Putamen (tissue), 1 donor: Measurements from ENCODE around the gene PPP1R13B.

Experiments used
- DNase-seq: peaks from one replicate; pipeline ENCODE4 v3.0.0-alpha.2; 2016; ENCODE audit warnings: low spot score

PPP1R13B gene

GRCh38 chr14:103880348-103881267 is 33.2 kb upstream of the PPP1R13B start:
- DNase-seq, result no peak

- DNase-seq, result no peak
Measured at GRCh38 chr14:103879570-103880347, 32.4 kb upstream of the PPP1R13B start.

- DNase-seq, result no peak
Measured at GRCh38 chr14:103879118-103879569, 31.8 kb upstream of the PPP1R13B start.

GRCh38 chr14:103878180-103878579 is 30.8 kb upstream of the PPP1R13B start:
- DNase-seq, result no peak

- no peak for DNase-seq
Measured at GRCh38 chr14:103875010-103875409, 27.6 kb upstream of the PPP1R13B start.

GRCh38 chr14:103872481-103873113 is 25.2 kb upstream of the PPP1R13B start:
- no peak for DNase-seq

- no peak for DNase-seq
Measured at GRCh38 chr14:103871596-103872480, 24.5 kb upstream of the PPP1R13B start.

- no peak for DNase-seq
Measured at GRCh38 chr14:103870891-103871595, 23.7 kb upstream of the PPP1R13B start.

GRCh38 chr14:103870144-103870876 is 22.9 kb upstream of the PPP1R13B start:
- DNase-seq, result no peak

GRCh38 chr14:103869406-103870143 is 22.2 kb upstream of the PPP1R13B start:
- no peak for DNase-seq

- no peak for DNase-seq
Measured at GRCh38 chr14:103868242-103868897, 21.0 kb upstream of the PPP1R13B start.

GRCh38 chr14:103867523-103867953 is 20.2 kb upstream of the PPP1R13B start:
- no peak for DNase-seq

- no peak for DNase-seq
Measured at GRCh38 chr14:103867020-103867419, 19.6 kb upstream of the PPP1R13B start.

- no peak for DNase-seq
Measured at GRCh38 chr14:103863245-103863644, 15.9 kb upstream of the PPP1R13B start.

GRCh38 chr14:103862393-103862782 is 15.0 kb upstream of the PPP1R13B start:
- DNase-seq, result no peak

GRCh38 chr14:103861413-103862392 is 14.3 kb upstream of the PPP1R13B start:
- DNase-seq, result no peak

- no peak for DNase-seq
Measured at GRCh38 chr14:103859416-103860202, 12.2 kb upstream of the PPP1R13B start.
